GM06990 (cell line): ENCODE results near the gene PCBP4.
"Not testable (repeated sequence)": the region's sequence is repeated elsewhere in the genome, so short reads cannot be mapped to it uniquely, and the experiment has no call there.

Experiments
- DNase-seq: peaks from one replicate; pipeline ENCODE4 v3.0.0-alpha.2; 2011; ENCODE audit not compliant: insufficient read length; ENCODE audit errors: extremely low read depth
- H3K27me3 ChIP-seq: replicated peaks from 2 replicates; pipeline ENCODE4 v1.6.0; 2011; ENCODE audit warnings: low read length; ENCODE audit not compliant: control insufficient read depth, insufficient read depth
- H3K36me3 ChIP-seq: 2 replicates; pipeline ENCODE4 v1.5.1; 2011; ENCODE audit warnings: low read length; ENCODE audit not compliant: control insufficient read depth, insufficient read depth
- H3K4me3 ChIP-seq: replicated peaks from 2 replicates; pipeline ENCODE4 v1.5.1; 2011; ENCODE audit warnings: low read depth, mild to moderate bottlenecking, control low read depth, low read length
- TF ChIP-seq, protein P1 (sequence below): IDR thresholded peaks from 2 replicates; pipeline ENCODE4 v1.5.1; 2011; ENCODE audit warnings: low read length, control low read depth, mild to moderate bottlenecking, inconsistent platforms; ENCODE audit not compliant: insufficient read depth, poor library complexity, severe bottlenecking

The PCBP4 gene

DNA sequence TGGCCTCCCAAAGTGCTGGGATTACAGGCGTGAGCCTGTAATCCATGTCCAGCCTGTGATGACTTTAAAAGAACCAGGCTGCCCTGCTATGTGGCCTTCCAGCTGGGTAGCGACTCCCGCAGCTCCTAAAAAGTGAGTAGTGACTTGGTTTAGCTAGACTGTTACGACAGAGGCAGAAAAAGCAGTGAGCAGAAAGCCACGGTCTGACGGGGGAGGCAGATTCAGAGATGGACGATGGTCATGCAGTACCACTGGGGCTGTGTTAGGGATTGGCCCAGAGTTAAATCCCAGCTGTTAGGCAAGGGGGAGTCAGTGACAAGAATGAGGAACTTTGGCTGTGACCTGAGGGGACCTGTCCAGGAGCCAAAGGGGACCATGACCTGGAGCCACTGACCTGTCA, 31.5 kb upstream of the PCBP4 start:
- H3K27me3 ChIP-seq = no peaks in the 10 kb centered on the region

GRCh38 chr3:51997935-51998596, 30.8 kb upstream of the PCBP4 start:
- H3K4me3 ChIP-seq = no peak overlapping the region
- no peak for DNase-seq

More for the DNA sequence above, 31.5 kb upstream of the PCBP4 start:
- Histone ChIP-seq H3K4me3 (no peak overlapping the region), H3K36me3 (peaks cover 9% of the 10 kb centered on the region)
- TF ChIP-seq, protein P1, sequence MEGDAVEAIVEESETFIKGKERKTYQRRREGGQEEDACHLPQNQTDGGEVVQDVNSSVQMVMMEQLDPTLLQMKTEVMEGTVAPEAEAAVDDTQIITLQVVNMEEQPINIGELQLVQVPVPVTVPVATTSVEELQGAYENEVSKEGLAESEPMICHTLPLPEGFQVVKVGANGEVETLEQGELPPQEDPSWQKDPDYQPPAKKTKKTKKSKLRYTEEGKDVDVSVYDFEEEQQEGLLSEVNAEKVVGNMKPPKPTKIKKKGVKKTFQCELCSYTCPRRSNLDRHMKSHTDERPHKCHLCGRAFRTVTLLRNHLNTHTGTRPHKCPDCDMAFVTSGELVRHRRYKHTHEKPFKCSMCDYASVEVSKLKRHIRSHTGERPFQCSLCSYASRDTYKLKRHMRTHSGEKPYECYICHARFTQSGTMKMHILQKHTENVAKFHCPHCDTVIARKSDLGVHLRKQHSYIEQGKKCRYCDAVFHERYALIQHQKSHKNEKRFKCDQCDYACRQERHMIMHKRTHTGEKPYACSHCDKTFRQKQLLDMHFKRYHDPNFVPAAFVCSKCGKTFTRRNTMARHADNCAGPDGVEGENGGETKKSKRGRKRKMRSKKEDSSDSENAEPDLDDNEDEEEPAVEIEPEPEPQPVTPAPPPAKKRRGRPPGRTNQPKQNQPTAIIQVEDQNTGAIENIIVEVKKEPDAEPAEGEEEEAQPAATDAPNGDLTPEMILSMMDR = no peak
- DNase-seq = no peak

GRCh38 chr3:51997172-51997571, 29.9 kb upstream of the PCBP4 start:
- no peak for DNase-seq
- H3K36me3 ChIP-seq = peaks cover 17% of the 10 kb centered on the region
- H3K27me3 ChIP-seq = no peaks in the 10 kb centered on the region
- TF ChIP-seq, protein P1 = no peak
- no peak overlapping the region for H3K4me3 ChIP-seq

More at GRCh38 chr3:51997935-51998596, 30.8 kb upstream of the PCBP4 start:
- H3K27me3 ChIP-seq = no peaks in the 10 kb centered on the region
- TF ChIP-seq, protein P1 = no peak
- H3K36me3 ChIP-seq = peaks cover 12% of the 10 kb centered on the region

DNA sequence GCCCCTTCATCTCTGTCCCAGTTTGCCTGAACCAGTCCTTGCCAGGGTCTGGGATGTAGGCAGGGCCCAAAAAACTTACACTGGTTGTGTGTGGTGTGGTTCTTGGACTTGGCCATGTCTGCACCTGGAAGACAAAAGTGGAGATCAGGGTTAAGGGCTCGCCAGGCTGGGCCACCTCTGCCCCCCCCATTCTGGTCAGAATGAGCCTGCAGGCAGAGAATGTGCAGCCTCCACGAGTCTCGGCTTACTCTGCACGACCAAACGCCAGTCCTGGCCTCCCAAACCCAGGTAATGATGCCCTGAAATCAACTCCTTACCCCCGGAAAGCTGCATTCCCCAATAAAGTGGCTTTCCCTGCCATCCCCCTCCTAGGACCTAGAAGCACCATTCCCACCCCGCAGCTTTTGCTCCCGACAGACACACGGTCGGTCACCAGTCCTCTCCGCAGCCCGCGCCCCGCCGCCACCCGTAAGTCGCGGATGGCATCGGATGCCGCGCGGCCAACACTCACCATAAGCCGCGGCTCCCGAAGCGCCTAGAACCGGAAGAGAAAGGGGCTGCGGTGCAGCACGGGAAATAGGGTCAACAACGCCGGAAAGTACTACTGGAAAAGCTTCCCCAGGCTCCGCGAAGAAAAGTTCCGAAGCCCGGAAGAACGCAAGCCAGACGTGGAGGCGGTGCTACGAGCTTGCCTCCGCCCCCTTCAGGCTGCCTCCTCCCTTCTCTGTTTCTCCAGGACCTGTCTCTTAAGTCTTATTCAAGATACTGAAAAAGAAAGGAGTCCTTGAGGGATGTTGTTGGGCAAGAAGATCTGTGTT, 28.3 kb upstream of the PCBP4 start, which contains the start of gene RPL29:
Gene RPL29 (minus strand): TSS at position 550 of the 818 bp plus-strand sequence. CDS start 434 bp downstream, at position 116.
- H3K27me3 ChIP-seq = no peaks in the 10 kb centered on the region
- DNase-seq = peak; percentile 88
- TF ChIP-seq, protein P1 = no peak
- H3K36me3 ChIP-seq = peaks cover 20% of the 10 kb centered on the region
- H3K4me3 ChIP-seq = peak within 1 kb of the TSS; percentile 99

GRCh38 chr3:51994530-51994929, 27.3 kb upstream of the PCBP4 start:
- H3K36me3 ChIP-seq = peaks cover 20% of the 10 kb centered on the region
- no peak for DNase-seq
- TF ChIP-seq, protein P1 = no peak
- no peaks in the 10 kb centered on the region for H3K27me3 ChIP-seq
- peak overlapping the region; percentile 99 for H3K4me3 ChIP-seq

- H3K36me3 ChIP-seq = peaks cover 20% of the 10 kb centered on the region
Observed at GRCh38 chr3:51993657-51994056, 26.4 kb upstream of the PCBP4 start.

More at GRCh38 chr3:51993657-51994056, 26.4 kb upstream of the PCBP4 start:
- H3K27me3 ChIP-seq, DNase-seq: not testable (repeated sequence)
- H3K4me3 ChIP-seq = peak overlapping the region; percentile 99; the same call in 1 of the 2 replicates
